ENCODE data around the gene SLC41A3. TPM values are rescaled to one million over a fixed set of nuclear protein-coding genes. Genes with fewer than 3 reads are reported as not detected.
A peak's percentile ranks its signal among the peaks of the same experiment; 100 is the strongest.

The SLC41A3 gene
- total RNA-seq, 1 donor from 2014 or later, result 52.3 TPM

DNA sequence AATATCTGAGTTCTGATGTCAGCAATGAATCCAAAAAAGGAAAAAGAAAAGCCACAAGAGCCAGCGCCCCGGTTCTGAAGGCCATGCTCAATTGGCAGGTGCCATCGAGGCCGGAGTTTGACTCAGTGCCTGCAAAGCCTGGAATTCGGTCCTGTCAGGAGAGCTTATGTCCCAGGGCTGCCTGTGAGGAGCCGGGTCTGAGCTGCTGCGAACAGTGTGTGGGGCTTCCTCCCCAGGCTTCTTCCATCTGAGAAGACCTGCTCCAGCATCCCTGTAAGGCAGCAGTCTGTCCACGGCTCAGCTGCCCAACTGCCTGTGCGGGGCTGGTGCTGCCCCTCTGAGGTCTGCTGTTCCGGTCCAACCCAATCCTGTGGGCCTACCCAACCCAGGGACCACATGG is 68.8 kb downstream of the SLC41A3 start:
- Mint-ChIP-seq H3K27ac (ENCODE audit: unreplicated experiment) (no peak overlapping the region), H3K4me3 (ENCODE audit: unreplicated experiment) (no peak overlapping the region), H3K9me3 (ENCODE audit: unreplicated experiment) (no peaks in the 10 kb centered on the region), H3K36me3 (ENCODE audit: low read depth, unreplicated experiment) (peaks cover 35% of the 10 kb centered on the region), H3K27me3 (ENCODE audit: unreplicated experiment) (peaks cover 8% of the 10 kb centered on the region), H3K4me1 (ENCODE audit: unreplicated experiment) (peaks cover 8% of the 10 kb centered on the region)
- TF ChIP-seq, protein P1, sequence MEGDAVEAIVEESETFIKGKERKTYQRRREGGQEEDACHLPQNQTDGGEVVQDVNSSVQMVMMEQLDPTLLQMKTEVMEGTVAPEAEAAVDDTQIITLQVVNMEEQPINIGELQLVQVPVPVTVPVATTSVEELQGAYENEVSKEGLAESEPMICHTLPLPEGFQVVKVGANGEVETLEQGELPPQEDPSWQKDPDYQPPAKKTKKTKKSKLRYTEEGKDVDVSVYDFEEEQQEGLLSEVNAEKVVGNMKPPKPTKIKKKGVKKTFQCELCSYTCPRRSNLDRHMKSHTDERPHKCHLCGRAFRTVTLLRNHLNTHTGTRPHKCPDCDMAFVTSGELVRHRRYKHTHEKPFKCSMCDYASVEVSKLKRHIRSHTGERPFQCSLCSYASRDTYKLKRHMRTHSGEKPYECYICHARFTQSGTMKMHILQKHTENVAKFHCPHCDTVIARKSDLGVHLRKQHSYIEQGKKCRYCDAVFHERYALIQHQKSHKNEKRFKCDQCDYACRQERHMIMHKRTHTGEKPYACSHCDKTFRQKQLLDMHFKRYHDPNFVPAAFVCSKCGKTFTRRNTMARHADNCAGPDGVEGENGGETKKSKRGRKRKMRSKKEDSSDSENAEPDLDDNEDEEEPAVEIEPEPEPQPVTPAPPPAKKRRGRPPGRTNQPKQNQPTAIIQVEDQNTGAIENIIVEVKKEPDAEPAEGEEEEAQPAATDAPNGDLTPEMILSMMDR (IDR thresholded peaks at IDR 0.05; ENCODE audit: unreplicated experiment), result no peak
- no peak for DNase-seq (ENCODE audit: low spot score)

GRCh38 chr3:126014252-126014651 is 69.7 kb downstream of the SLC41A3 start:
- no peak overlapping the region for H3K4me3 Mint-ChIP-seq (ENCODE audit: unreplicated experiment)
- peaks cover 8% of the 10 kb centered on the region for H3K4me1 Mint-ChIP-seq (ENCODE audit: unreplicated experiment)
- no peaks in the 10 kb centered on the region for H3K9me3 Mint-ChIP-seq (ENCODE audit: unreplicated experiment)
- H3K27ac Mint-ChIP-seq (ENCODE audit: unreplicated experiment), result no peak overlapping the region
- H3K27me3 Mint-ChIP-seq (ENCODE audit: unreplicated experiment), result peaks cover 8% of the 10 kb centered on the region
- no peak for DNase-seq (ENCODE audit: low spot score)
- TF ChIP-seq, protein P1 (IDR thresholded peaks at IDR 0.05; ENCODE audit: unreplicated experiment), result no peak
- H3K36me3 Mint-ChIP-seq (ENCODE audit: low read depth, unreplicated experiment), result peaks cover 35% of the 10 kb centered on the region

DNA sequence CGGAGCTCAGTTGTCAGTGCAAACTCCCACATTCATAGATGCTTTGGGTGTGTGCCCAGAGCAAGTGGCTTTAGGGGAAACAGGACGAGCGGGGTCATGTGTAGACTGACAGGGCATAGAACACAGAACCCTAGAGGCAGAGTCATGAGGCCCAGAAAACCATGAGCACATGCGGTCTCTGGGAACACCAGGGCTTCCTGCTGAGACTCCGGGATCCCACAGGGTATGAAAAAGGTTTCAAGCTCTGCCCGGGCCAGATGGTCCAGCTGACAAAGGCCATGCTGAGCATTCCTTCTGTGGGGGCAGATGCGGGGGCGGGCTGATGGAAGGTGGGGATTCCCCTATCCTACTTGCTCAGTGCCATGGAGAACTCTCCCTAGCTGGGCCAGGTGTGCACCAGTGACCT is 70.2 kb downstream of the SLC41A3 start:
- H3K27me3 Mint-ChIP-seq (ENCODE audit: unreplicated experiment), result peaks cover 8% of the 10 kb centered on the region
- TF ChIP-seq, protein P1 (IDR thresholded peaks at IDR 0.05; ENCODE audit: unreplicated experiment), result no peak
- DNase-seq (ENCODE audit: low spot score), result no peak

GRCh38 chr3:126009181-126009580 is 74.7 kb downstream of the SLC41A3 start:
- peaks cover 30% of the 10 kb centered on the region for H3K36me3 Mint-ChIP-seq (ENCODE audit: low read depth, unreplicated experiment)
- DNase-seq (ENCODE audit: low spot score), result no peak
- H3K4me3 Mint-ChIP-seq (ENCODE audit: unreplicated experiment), result no peak overlapping the region
- peaks cover 8% of the 10 kb centered on the region for H3K4me1 Mint-ChIP-seq (ENCODE audit: unreplicated experiment)
- H3K9me3 Mint-ChIP-seq (ENCODE audit: unreplicated experiment), result no peaks in the 10 kb centered on the region
- H3K27me3 Mint-ChIP-seq (ENCODE audit: unreplicated experiment), result peaks cover 4% of the 10 kb centered on the region
- TF ChIP-seq, protein P1 (IDR thresholded peaks at IDR 0.05; ENCODE audit: unreplicated experiment), result no peak
- no peak overlapping the region for H3K27ac Mint-ChIP-seq (ENCODE audit: unreplicated experiment)

More for the DNA sequence above, 70.2 kb downstream of the SLC41A3 start:
- Mint-ChIP-seq H3K9me3 (ENCODE audit: unreplicated experiment) (no peaks in the 10 kb centered on the region), H3K27ac (ENCODE audit: unreplicated experiment) (no peak overlapping the region), H3K4me3 (ENCODE audit: unreplicated experiment) (peak overlapping the region; percentile 56), H3K36me3 (ENCODE audit: low read depth, unreplicated experiment) (peaks cover 35% of the 10 kb centered on the region), H3K4me1 (ENCODE audit: unreplicated experiment) (peaks cover 8% of the 10 kb centered on the region)

GRCh38 chr3:126008219-126008618 is 75.7 kb downstream of the SLC41A3 start:
- no peak for DNase-seq (ENCODE audit: low spot score)
- TF ChIP-seq, protein P1 (IDR thresholded peaks at IDR 0.05; ENCODE audit: unreplicated experiment), result no peak
- no peak overlapping the region for H3K27ac Mint-ChIP-seq (ENCODE audit: unreplicated experiment)
- peaks cover 4% of the 10 kb centered on the region for H3K27me3 Mint-ChIP-seq (ENCODE audit: unreplicated experiment)
- H3K36me3 Mint-ChIP-seq (ENCODE audit: low read depth, unreplicated experiment), result peaks cover 22% of the 10 kb centered on the region
- H3K9me3 Mint-ChIP-seq (ENCODE audit: unreplicated experiment), result no peaks in the 10 kb centered on the region
- H3K4me3 Mint-ChIP-seq (ENCODE audit: unreplicated experiment), result peak overlapping the region; percentile 16
- H3K4me1 Mint-ChIP-seq (ENCODE audit: unreplicated experiment), result peaks cover 8% of the 10 kb centered on the region
